GM18858 (cell line): Measurements from ENCODE around the gene CCNF.

Experiments
- ATAC-seq: cut with Tn5 transposase; IDR thresholded peaks from one replicate; pipeline ENCODE4 v1.9.1; 2021; ENCODE audit not compliant: unreplicated experiment

Gene CCNF

GRCh38 chr16:2499890-2500429 lies 70.7 kb downstream of the CCNF start:
- ATAC-seq: no peak

DNA sequence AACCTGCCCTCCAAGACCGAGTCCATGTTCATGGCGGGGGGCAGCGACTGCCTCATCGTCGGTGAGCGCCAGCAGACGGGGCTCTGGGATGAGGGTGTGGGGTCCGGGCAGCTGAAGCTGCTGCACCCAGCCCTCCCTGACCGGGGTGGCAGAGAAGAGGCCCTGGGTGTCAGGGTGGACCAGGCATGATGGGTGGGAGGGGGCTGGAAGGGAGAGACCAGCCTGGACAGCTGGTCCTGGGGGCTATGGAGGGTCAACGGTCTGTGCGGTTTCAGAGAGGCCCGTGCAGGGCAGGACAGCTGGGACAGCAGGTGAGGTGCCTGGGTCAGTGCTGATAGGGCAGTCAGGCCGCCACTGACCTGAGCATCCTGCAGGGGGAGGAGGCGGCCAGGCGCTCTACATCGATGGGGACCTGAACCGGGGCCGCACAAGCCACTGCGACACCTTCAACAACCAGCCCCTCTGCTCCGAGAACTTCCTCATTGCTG lies 71.2 kb downstream of the CCNF start:
- ATAC-seq: no peak

GRCh38 chr16:2500918-2501750 lies 71.9 kb downstream of the CCNF start:
- ATAC-seq: no peak

- ATAC-seq: no peak
Observed at GRCh38 chr16:2501946-2502895, 73.0 kb downstream of the CCNF start.

DNA sequence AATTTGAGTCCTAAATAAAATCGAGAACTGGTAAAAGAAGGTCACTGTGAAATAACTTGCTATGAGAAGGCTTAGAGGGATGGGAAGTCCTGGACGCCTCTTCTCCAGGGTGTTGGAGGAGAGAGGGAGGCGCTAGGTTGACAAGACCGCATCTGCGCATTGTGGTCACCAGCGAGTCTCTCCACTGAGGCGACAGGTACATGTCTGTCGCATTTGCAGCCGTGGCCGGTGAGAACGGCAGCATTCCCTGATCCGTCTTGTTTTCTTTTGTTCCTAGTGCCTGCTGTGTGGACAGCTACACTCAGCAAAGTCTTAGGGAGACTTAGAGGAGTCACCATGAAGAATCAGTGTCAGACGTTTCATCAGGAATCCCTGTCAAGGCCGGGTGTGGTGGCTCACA lies 76.4 kb downstream of the CCNF start:
- no peak for ATAC-seq

GRCh38 chr16:2507052-2507659 lies 77.9 kb downstream of the CCNF start:
- no peak for ATAC-seq

DNA sequence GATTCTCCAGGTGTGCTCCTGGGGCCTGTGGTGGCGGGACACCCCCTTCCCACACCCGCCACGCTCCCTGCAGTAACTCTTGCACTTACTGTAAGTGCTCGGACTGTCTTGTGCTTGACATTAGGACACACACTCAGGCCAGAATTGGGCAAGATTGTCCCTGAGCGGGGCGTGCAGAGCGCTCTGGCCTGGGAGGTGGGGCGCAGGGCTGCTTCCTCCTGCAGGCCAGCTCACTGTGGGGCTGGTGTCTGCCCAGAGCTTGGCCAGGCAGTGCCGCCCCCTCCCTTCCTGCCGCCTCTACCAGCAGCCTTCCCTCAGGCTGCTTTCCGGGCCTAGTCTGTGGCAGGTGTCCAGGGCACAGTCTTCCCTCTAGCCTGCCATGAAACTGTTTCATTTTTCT lies 78.4 kb downstream of the CCNF start:
- ATAC-seq: no peak
